ENCODE data around the gene CCNL1. TPM values are rescaled to one million over a fixed set of nuclear protein-coding genes. Genes with fewer than 3 reads are reported as not detected.

Gene CCNL1
- total and polyA plus RNA-seq, 2 donors (not counting 3 experiments of a cell fraction or from before 2014, with no cell fraction given): 119 to 137 TPM

DNA sequence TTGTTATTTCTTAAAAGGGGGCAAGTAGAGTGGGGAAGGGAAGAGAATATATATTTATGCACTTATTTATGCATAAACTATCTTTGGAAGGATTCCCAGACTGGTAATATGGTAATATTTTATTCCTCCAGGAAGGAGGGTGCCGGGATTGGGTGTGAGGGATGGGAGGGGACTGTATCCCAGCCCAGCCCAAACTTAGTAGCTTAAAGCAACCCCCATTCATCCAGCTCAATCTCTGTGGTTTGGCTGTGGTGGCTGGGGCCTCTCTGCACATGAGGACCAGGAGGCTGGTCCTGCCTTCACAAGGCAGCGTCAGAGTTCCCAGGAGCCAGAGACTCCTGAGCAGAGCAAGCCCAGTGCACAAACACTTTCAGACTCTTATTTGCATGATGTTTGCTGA, 48.4 kb downstream of the CCNL1 start:
- TF ChIP-seq JUN (IDR thresholded peaks at IDR 0.05; ENCODE audit: borderline replicate concordance, insufficient read depth, insufficient read length, low read depth): no peak
- no peak for TF ChIP-seq POLR2A (IDR thresholded peaks at IDR 0.05; ENCODE audit: low read depth, low read length)
- TF ChIP-seq, protein P1, sequence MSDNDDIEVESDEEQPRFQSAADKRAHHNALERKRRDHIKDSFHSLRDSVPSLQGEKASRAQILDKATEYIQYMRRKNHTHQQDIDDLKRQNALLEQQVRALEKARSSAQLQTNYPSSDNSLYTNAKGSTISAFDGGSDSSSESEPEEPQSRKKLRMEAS (IDR thresholded peaks at IDR 0.05; ENCODE audit: insufficient read depth, insufficient read length): no peak
- TF ChIP-seq GATA2 (IDR thresholded peaks at IDR 0.05; ENCODE audit: insufficient read depth, insufficient read length, low read depth, low read length): no peak
- no peak for TF ChIP-seq FOS (IDR thresholded peaks at IDR 0.05; ENCODE audit: borderline replicate concordance, insufficient read depth, low read length)
- no peak for TF ChIP-seq POLR2AphosphoS5 (IDR thresholded peaks at IDR 0.05; ENCODE audit: insufficient read depth, low read depth, low read length)
- TF ChIP-seq EZH2 (IDR thresholded peaks at IDR 0.05; ENCODE audit: borderline replicate concordance, low read depth, low read length, severe bottlenecking): no peak
- no peak for TF ChIP-seq MYC (IDR thresholded peaks at IDR 0.05; ENCODE audit: low read depth, low read length)
- H3K9me1 ChIP-seq (replicated peaks; ENCODE audit: control insufficient read depth, extremely low read depth, insufficient read depth, low read length): no peaks in the 10 kb centered on the region
- H2AFZ ChIP-seq (ENCODE audit: low read depth, low read length): no peak overlapping the region
- ChIA-PET CTCF (interaction anchor here (1.7 to 1.8 kb wide), 2 partner anchors 19 to 20 kb away, joined by 5 to 6 read pairs; no protein-coding TSS in a partner anchor), POLR2A (no interaction called here)
- no peak overlapping the region for H3K9ac ChIP-seq (replicated peaks; ENCODE audit: extremely low read depth, insufficient read depth, low read length)
- dilution Hi-C loops (cut with MboI; ENCODE audit: extremely low pct_ligation_motif_present, low sequenced_read_pairs): no loop called here
- BruUV-seq (replicated peaks): no TSS peak
- H3K27ac ChIP-seq (ENCODE audit: insufficient read depth, low read depth, low read length): no peak overlapping the region
- no peak for FAIRE-seq
- H3K79me2 ChIP-seq (ENCODE audit: control insufficient read depth, insufficient read depth, low read length): no peaks in the 10 kb centered on the region
- H3K4me3 ChIP-seq (replicated peaks in 1 of 3; ENCODE audit: insufficient read depth in 1 of 3, low read depth in 1 of 3, low read length in 3 of 3): no peak overlapping the region
- peaks cover 8% of the 10 kb centered on the region for H3K4me1 ChIP-seq (ENCODE audit: control insufficient read depth, extremely low read depth, insufficient read depth, low read length)
- H3K4me2 ChIP-seq (ENCODE audit: insufficient read depth, low read length): no peak overlapping the region
- no peaks in the 10 kb centered on the region for H3K27me3 ChIP-seq (ENCODE audit: control insufficient read depth in 2 of 2, insufficient read depth in 2 of 2, low read length in 2 of 2)
- H4K20me1 ChIP-seq (replicated peaks; ENCODE audit: control insufficient read depth, extremely low read depth, insufficient read depth, low read length): no peaks in the 10 kb centered on the region
- intact Hi-C loops (cut with micrococcal nuclease): no loop called here
- H3K36me3 ChIP-seq (ENCODE audit: control insufficient read depth in 2 of 2, extremely low read depth in 1 of 2, insufficient read depth in 2 of 2, low read length in 2 of 2): no peaks in the 10 kb centered on the region
- DNase-seq (ENCODE audit: low read depth, low spot score): no peak
- no peaks in the 10 kb centered on the region for H3K9me3 ChIP-seq (replicated peaks; ENCODE audit: control insufficient read depth, insufficient read depth, low read length)

DNA sequence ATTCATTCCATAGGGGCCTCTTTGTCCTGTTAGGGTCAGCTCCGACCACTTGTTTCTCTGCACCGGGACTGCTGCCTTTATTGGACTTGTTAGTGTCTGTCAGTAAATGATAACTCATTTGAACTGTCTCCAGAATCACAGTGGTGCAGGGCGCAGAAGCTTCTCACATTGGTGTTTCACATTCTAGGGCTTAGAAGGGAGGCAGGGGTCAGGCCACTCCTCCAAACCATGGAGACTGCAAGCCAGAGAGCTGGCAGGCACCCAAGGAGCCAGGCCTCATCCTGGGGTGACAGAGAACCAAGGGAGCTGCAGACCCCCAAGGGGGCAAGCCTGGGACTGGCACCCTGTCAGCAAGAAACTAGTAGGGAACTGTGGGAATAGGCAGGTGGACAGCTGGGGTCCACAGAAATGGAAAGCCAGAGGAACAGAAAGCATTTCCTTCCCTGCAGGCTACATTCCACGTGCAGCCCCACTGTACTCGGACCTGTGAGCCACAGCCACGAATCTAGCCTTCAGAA, 49.1 kb downstream of the CCNL1 start:
- POLR2A ChIA-PET: no interaction called here
- Histone ChIP-seq H3K9me1 (replicated peaks; ENCODE audit: control insufficient read depth, extremely low read depth, insufficient read depth, low read length) (no peaks in the 10 kb centered on the region), H3K9ac (replicated peaks; ENCODE audit: extremely low read depth, insufficient read depth, low read length) (no peak overlapping the region), H3K4me3 (replicated peaks in 1 of 3; ENCODE audit: insufficient read depth in 1 of 3, low read depth in 1 of 3, low read length in 3 of 3) (no peak overlapping the region), H3K27ac (ENCODE audit: insufficient read depth, low read depth, low read length) (no peak overlapping the region), H3K4me1 (ENCODE audit: control insufficient read depth, extremely low read depth, insufficient read depth, low read length) (peaks cover 5% of the 10 kb centered on the region), H3K27me3 (ENCODE audit: control insufficient read depth in 2 of 2, insufficient read depth in 2 of 2, low read length in 2 of 2) (no peaks in the 10 kb centered on the region), H3K9me3 (replicated peaks; ENCODE audit: control insufficient read depth, insufficient read depth, low read length) (no peaks in the 10 kb centered on the region), H4K20me1 (replicated peaks; ENCODE audit: control insufficient read depth, extremely low read depth, insufficient read depth, low read length) (no peaks in the 10 kb centered on the region), H3K79me2 (ENCODE audit: control insufficient read depth, insufficient read depth, low read length) (no peaks in the 10 kb centered on the region), H3K36me3 (ENCODE audit: control insufficient read depth in 2 of 2, extremely low read depth in 1 of 2, insufficient read depth in 2 of 2, low read length in 2 of 2) (no peaks in the 10 kb centered on the region), H2AFZ (ENCODE audit: low read depth, low read length) (no peak overlapping the region), H3K4me2 (ENCODE audit: insufficient read depth, low read length) (no peak overlapping the region)
- FAIRE-seq (no peak), DNase-seq (ENCODE audit: low read depth, low spot score) (no peak)
- intact Hi-C loops (cut with micrococcal nuclease): no loop called here
- TF ChIP-seq EZH2 (IDR thresholded peaks at IDR 0.05; ENCODE audit: borderline replicate concordance, low read depth, low read length, severe bottlenecking) (no peak), MYC (IDR thresholded peaks at IDR 0.05; ENCODE audit: low read depth, low read length) (no peak), POLR2A (IDR thresholded peaks at IDR 0.05; ENCODE audit: low read depth, low read length) (no peak), FOS (IDR thresholded peaks at IDR 0.05; ENCODE audit: borderline replicate concordance, insufficient read depth, low read length) (no peak)
- TF ChIP-seq, protein P1 (IDR thresholded peaks at IDR 0.05; ENCODE audit: insufficient read depth, insufficient read length): no peak
- dilution Hi-C loops (cut with MboI; ENCODE audit: extremely low pct_ligation_motif_present, low sequenced_read_pairs): no loop called here
- CTCF ChIA-PET: interaction anchor here (1.7 to 1.8 kb wide), 2 partner anchors 19 to 20 kb away, joined by 5 to 6 read pairs; no protein-coding TSS in a partner anchor
- BruUV-seq (replicated peaks): no TSS peak

Data from endothelial cell of umbilical vein (primary cell).